ENCODE measurements around the gene CCNDBP1.

CCNDBP1 gene

GRCh38 chr15:43207024-43207423 lies 21.8 kb downstream of the CCNDBP1 start:
- peaks cover 0 to 2% of the 10 kb centered on the region in 2 donors for H3K27me3 ChIP-seq (ENCODE audit: control insufficient read depth in 2 of 2, insufficient read depth in 2 of 2, low read length in 2 of 2)
- H3K4me1 ChIP-seq (ENCODE audit: control insufficient read depth in 2 of 2, insufficient read depth in 2 of 2, low read length in 2 of 2), result no peaks in the 10 kb centered on the region
- no peaks in the 10 kb centered on the region for H3K36me3 ChIP-seq (ENCODE audit: control insufficient read depth in 2 of 2, insufficient read depth in 2 of 2, low read length in 2 of 2)
- H3K9ac ChIP-seq (ENCODE audit: low read depth in 1 of 2, low read length in 2 of 2), result no peak overlapping the region
- no peak overlapping the region for H3K27ac ChIP-seq (ENCODE audit: low read depth in 2 of 2, low read length in 2 of 2)
- no peak overlapping the region for H3K4me3 ChIP-seq (ENCODE audit: low read length in 2 of 2)
- no peaks in the 10 kb centered on the region for H3K9me3 ChIP-seq (ENCODE audit: control insufficient read depth in 2 of 2, low read length in 2 of 2)

- no peak overlapping the region for H3K27ac ChIP-seq (ENCODE audit: low read depth in 2 of 2, low read length in 2 of 2)
- no peak overlapping the region for H3K9ac ChIP-seq (ENCODE audit: low read depth in 1 of 2, low read length in 2 of 2)
- H3K36me3 ChIP-seq (ENCODE audit: control insufficient read depth in 2 of 2, insufficient read depth in 2 of 2, low read length in 2 of 2), result no peaks in the 10 kb centered on the region
- H3K27me3 ChIP-seq (ENCODE audit: control insufficient read depth in 2 of 2, insufficient read depth in 2 of 2, low read length in 2 of 2), result peaks cover 0 to 2% of the 10 kb centered on the region in 2 donors
- no peaks in the 10 kb centered on the region for H3K4me1 ChIP-seq (ENCODE audit: control insufficient read depth in 2 of 2, insufficient read depth in 2 of 2, low read length in 2 of 2)
- H3K4me3 ChIP-seq (ENCODE audit: low read length in 2 of 2), result no peak overlapping the region
- H3K9me3 ChIP-seq (ENCODE audit: control insufficient read depth in 2 of 2, low read length in 2 of 2), result no peaks in the 10 kb centered on the region
Observed at GRCh38 chr15:43208052-43209002, 23.1 kb downstream of the CCNDBP1 start.

- Histone ChIP-seq H3K4me1 (ENCODE audit: control insufficient read depth in 2 of 2, insufficient read depth in 2 of 2, low read length in 2 of 2) (no peaks in the 10 kb centered on the region), H3K9ac (ENCODE audit: low read depth in 1 of 2, low read length in 2 of 2) (no peak overlapping the region), H3K4me3 (ENCODE audit: low read length in 2 of 2) (no peak overlapping the region), H3K9me3 (ENCODE audit: control insufficient read depth in 2 of 2, low read length in 2 of 2) (no peaks in the 10 kb centered on the region), H3K36me3 (ENCODE audit: control insufficient read depth in 2 of 2, insufficient read depth in 2 of 2, low read length in 2 of 2) (no peaks in the 10 kb centered on the region), H3K27me3 (ENCODE audit: control insufficient read depth in 2 of 2, insufficient read depth in 2 of 2, low read length in 2 of 2) (peaks cover 0 to 2% of the 10 kb centered on the region in 2 donors), H3K27ac (ENCODE audit: low read depth in 2 of 2, low read length in 2 of 2) (no peak overlapping the region)
Observed at GRCh38 chr15:43209059-43209824, 24.0 kb downstream of the CCNDBP1 start.

GRCh38 chr15:43210172-43210745 lies 25.1 kb downstream of the CCNDBP1 start:
- no peaks in the 10 kb centered on the region for H3K9me3 ChIP-seq (ENCODE audit: control insufficient read depth in 2 of 2, low read length in 2 of 2)
- H3K4me1 ChIP-seq (ENCODE audit: control insufficient read depth in 2 of 2, insufficient read depth in 2 of 2, low read length in 2 of 2), result no peaks in the 10 kb centered on the region

GRCh38 chr15:43210807-43211206 lies 25.6 kb downstream of the CCNDBP1 start:
- Histone ChIP-seq H3K36me3 (ENCODE audit: control insufficient read depth in 2 of 2, insufficient read depth in 2 of 2, low read length in 2 of 2) (no peaks in the 10 kb centered on the region), H3K27me3 (ENCODE audit: control insufficient read depth in 2 of 2, insufficient read depth in 2 of 2, low read length in 2 of 2) (peaks cover 0 to 2% of the 10 kb centered on the region in 2 donors), H3K9me3 (ENCODE audit: control insufficient read depth in 2 of 2, low read length in 2 of 2) (no peaks in the 10 kb centered on the region), H3K27ac (ENCODE audit: low read depth in 2 of 2, low read length in 2 of 2) (no peak overlapping the region), H3K9ac (ENCODE audit: low read depth in 1 of 2, low read length in 2 of 2) (no peak overlapping the region), H3K4me1 (ENCODE audit: control insufficient read depth in 2 of 2, insufficient read depth in 2 of 2, low read length in 2 of 2) (no peaks in the 10 kb centered on the region), H3K4me3 (ENCODE audit: low read length in 2 of 2) (no peak overlapping the region)

More at GRCh38 chr15:43210172-43210745, 25.1 kb downstream of the CCNDBP1 start:
- peaks cover 0 to 2% of the 10 kb centered on the region in 2 donors for H3K27me3 ChIP-seq (ENCODE audit: control insufficient read depth in 2 of 2, insufficient read depth in 2 of 2, low read length in 2 of 2)
- H3K4me3 ChIP-seq (ENCODE audit: low read length in 2 of 2), result no peak overlapping the region
- H3K27ac ChIP-seq (ENCODE audit: low read depth in 2 of 2, low read length in 2 of 2), result no peak overlapping the region
- H3K9ac ChIP-seq (ENCODE audit: low read depth in 1 of 2, low read length in 2 of 2), result no peak overlapping the region
- H3K36me3 ChIP-seq (ENCODE audit: control insufficient read depth in 2 of 2, insufficient read depth in 2 of 2, low read length in 2 of 2), result no peaks in the 10 kb centered on the region

- H3K9ac ChIP-seq (ENCODE audit: low read depth in 1 of 2, low read length in 2 of 2), result no peak overlapping the region
- no peaks in the 10 kb centered on the region for H3K4me1 ChIP-seq (ENCODE audit: control insufficient read depth in 2 of 2, insufficient read depth in 2 of 2, low read length in 2 of 2)
- H3K4me3 ChIP-seq (ENCODE audit: low read length in 2 of 2), result no peak overlapping the region
- H3K9me3 ChIP-seq (ENCODE audit: control insufficient read depth in 2 of 2, low read length in 2 of 2), result no peaks in the 10 kb centered on the region
- no peak overlapping the region for H3K27ac ChIP-seq (ENCODE audit: low read depth in 2 of 2, low read length in 2 of 2)
- peaks cover 0 to 2% of the 10 kb centered on the region in 2 donors for H3K27me3 ChIP-seq (ENCODE audit: control insufficient read depth in 2 of 2, insufficient read depth in 2 of 2, low read length in 2 of 2)
- no peaks in the 10 kb centered on the region for H3K36me3 ChIP-seq (ENCODE audit: control insufficient read depth in 2 of 2, insufficient read depth in 2 of 2, low read length in 2 of 2)
Observed at GRCh38 chr15:43211224-43211735, 26.1 kb downstream of the CCNDBP1 start.

GRCh38 chr15:43212299-43212698 lies 27.1 kb downstream of the CCNDBP1 start:
- Histone ChIP-seq H3K36me3 (ENCODE audit: control insufficient read depth in 2 of 2, insufficient read depth in 2 of 2, low read length in 2 of 2) (no peaks in the 10 kb centered on the region), H3K4me3 (ENCODE audit: low read length in 2 of 2) (no peak overlapping the region), H3K4me1 (ENCODE audit: control insufficient read depth in 2 of 2, insufficient read depth in 2 of 2, low read length in 2 of 2) (no peaks in the 10 kb centered on the region), H3K9me3 (ENCODE audit: control insufficient read depth in 2 of 2, low read length in 2 of 2) (no peaks in the 10 kb centered on the region), H3K9ac (ENCODE audit: low read depth in 1 of 2, low read length in 2 of 2) (no peak overlapping the region), H3K27ac (ENCODE audit: low read depth in 2 of 2, low read length in 2 of 2) (no peak overlapping the region), H3K27me3 (ENCODE audit: control insufficient read depth in 2 of 2, insufficient read depth in 2 of 2, low read length in 2 of 2) (peaks cover 0 to 2% of the 10 kb centered on the region in 2 donors)

- Histone ChIP-seq H3K4me1 (ENCODE audit: control insufficient read depth in 2 of 2, insufficient read depth in 2 of 2, low read length in 2 of 2) (no peaks in the 10 kb centered on the region), H3K9me3 (ENCODE audit: control insufficient read depth in 2 of 2, low read length in 2 of 2) (no peaks in the 10 kb centered on the region), H3K4me3 (ENCODE audit: low read length in 2 of 2) (no peak overlapping the region), H3K27ac (ENCODE audit: low read depth in 2 of 2, low read length in 2 of 2) (no peak overlapping the region), H3K36me3 (ENCODE audit: control insufficient read depth in 2 of 2, insufficient read depth in 2 of 2, low read length in 2 of 2) (no peaks in the 10 kb centered on the region), H3K27me3 (ENCODE audit: control insufficient read depth in 2 of 2, insufficient read depth in 2 of 2, low read length in 2 of 2) (peaks cover 0 to 2% of the 10 kb centered on the region in 2 donors), H3K9ac (ENCODE audit: low read depth in 1 of 2, low read length in 2 of 2) (no peak overlapping the region)
Observed at GRCh38 chr15:43212951-43213350, 27.7 kb downstream of the CCNDBP1 start.

- Histone ChIP-seq H3K4me1 (ENCODE audit: control insufficient read depth in 2 of 2, insufficient read depth in 2 of 2, low read length in 2 of 2) (no peaks in the 10 kb centered on the region), H3K9ac (ENCODE audit: low read depth in 1 of 2, low read length in 2 of 2) (no peak overlapping the region), H3K36me3 (ENCODE audit: control insufficient read depth in 2 of 2, insufficient read depth in 2 of 2, low read length in 2 of 2) (no peaks in the 10 kb centered on the region), H3K9me3 (ENCODE audit: control insufficient read depth in 2 of 2, low read length in 2 of 2) (no peaks in the 10 kb centered on the region), H3K4me3 (ENCODE audit: low read length in 2 of 2) (no peak overlapping the region), H3K27me3 (ENCODE audit: control insufficient read depth in 2 of 2, insufficient read depth in 2 of 2, low read length in 2 of 2) (peaks cover 0 to 2% of the 10 kb centered on the region in 2 donors), H3K27ac (ENCODE audit: low read depth in 2 of 2, low read length in 2 of 2) (no peak overlapping the region)
Observed at GRCh38 chr15:43213466-43213865, 28.3 kb downstream of the CCNDBP1 start.
